MM.1S (cell line): Measurements from ENCODE around the gene RNASE13.

Experiments used
- CTCF ChIP-seq: fragments of 300-600 bp; sonication (generic); IDR thresholded peaks from 2 replicates; pipeline ENCODE4 v1.5.1; 2016; ENCODE audit warnings: antibody characterized with exemption, low read length, mixed read lengths
- EZH2 ChIP-seq: fragments of 300-600 bp; sonication (generic); optimal IDR thresholded peaks from 2 replicates; pipeline ENCODE3; 2017; ENCODE audit warnings: low read depth, mild to moderate bottlenecking, antibody characterized with exemption, low read length, mixed read lengths
- EZH2phosphoT487 ChIP-seq: fragments of 300-600 bp; sonication (generic); IDR thresholded peaks from 2 replicates; pipeline ENCODE4 v1.6.1; 2018; ENCODE audit warnings: antibody characterized with exemption, low read length

- TF ChIP-seq CTCF = no peak
- TF ChIP-seq EZH2 = no peak
- TF ChIP-seq EZH2phosphoT487 = no peak
Measured at GRCh38 chr14:21040370-21040925, 5.8 kb upstream of the RNASE13 start.
